AG09309 (cell line): Measurements from ENCODE around the gene C4orf54.

ENCODE experiments used
- DNase-seq: peaks from one replicate; pipeline ENCODE4 v3.0.0-alpha.2; 2010; ENCODE audit warnings: low read depth
- H3K4me3 ChIP-seq: 2 replicates; pipeline ENCODE4 v1.5.1; 2011; ENCODE audit warnings: mild to moderate bottlenecking, low read depth, low read length, moderate library complexity; ENCODE audit not compliant: control insufficient read depth
- TF ChIP-seq, protein P1 (sequence below): IDR thresholded peaks from 2 replicates; pipeline ENCODE4 v1.5.1; 2011; ENCODE audit warnings: mild to moderate bottlenecking, low read depth, low read length, inconsistent platforms; ENCODE audit not compliant: insufficient read depth, control insufficient read depth; ENCODE audit errors: missing control alignments

The C4orf54 gene

DNA sequence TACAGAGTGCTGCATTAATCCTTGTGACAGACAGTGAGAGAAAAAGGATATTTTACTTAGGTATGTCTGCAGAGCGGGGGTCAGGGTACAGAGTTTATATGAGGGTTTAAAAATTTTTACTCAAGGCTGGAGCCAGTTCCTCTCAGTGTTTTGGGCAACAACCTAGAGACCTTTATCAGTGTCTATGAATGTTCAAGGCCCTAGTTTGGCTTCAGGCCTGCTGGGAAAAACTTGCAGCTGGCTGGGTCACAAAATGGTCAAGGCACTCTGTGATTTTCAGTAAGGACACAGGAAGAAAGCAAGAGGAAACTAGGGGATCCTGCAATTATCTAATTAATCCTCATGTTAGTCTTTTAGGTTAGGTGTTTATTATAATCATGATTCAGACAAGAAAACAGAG is 10.8 kb upstream of the C4orf54 start:
- no peak for DNase-seq

DNA sequence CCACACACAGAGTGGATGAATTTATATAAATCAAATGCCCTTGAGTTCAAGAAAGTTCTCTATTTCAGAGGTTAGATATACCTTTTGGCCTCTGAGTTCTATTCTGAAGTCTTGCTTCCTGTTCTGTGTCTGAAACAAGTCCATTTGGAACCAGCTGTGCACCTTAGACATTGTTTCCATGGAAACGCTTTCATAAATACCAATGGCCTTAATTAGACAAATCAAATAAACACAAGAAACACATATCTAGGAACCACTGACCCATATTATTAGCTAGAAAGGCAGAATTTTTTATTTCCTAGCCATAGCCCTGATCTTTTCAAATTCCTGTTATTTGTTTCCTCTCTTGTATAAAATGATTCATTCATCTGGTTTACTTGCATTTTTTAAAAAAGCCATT is 8.4 kb upstream of the C4orf54 start:
- DNase-seq: no peak

More for the DNA sequence above, 10.8 kb upstream of the C4orf54 start:
- H3K4me3 ChIP-seq: no peak overlapping the region
- TF ChIP-seq, protein P1, sequence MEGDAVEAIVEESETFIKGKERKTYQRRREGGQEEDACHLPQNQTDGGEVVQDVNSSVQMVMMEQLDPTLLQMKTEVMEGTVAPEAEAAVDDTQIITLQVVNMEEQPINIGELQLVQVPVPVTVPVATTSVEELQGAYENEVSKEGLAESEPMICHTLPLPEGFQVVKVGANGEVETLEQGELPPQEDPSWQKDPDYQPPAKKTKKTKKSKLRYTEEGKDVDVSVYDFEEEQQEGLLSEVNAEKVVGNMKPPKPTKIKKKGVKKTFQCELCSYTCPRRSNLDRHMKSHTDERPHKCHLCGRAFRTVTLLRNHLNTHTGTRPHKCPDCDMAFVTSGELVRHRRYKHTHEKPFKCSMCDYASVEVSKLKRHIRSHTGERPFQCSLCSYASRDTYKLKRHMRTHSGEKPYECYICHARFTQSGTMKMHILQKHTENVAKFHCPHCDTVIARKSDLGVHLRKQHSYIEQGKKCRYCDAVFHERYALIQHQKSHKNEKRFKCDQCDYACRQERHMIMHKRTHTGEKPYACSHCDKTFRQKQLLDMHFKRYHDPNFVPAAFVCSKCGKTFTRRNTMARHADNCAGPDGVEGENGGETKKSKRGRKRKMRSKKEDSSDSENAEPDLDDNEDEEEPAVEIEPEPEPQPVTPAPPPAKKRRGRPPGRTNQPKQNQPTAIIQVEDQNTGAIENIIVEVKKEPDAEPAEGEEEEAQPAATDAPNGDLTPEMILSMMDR: no peak

DNA sequence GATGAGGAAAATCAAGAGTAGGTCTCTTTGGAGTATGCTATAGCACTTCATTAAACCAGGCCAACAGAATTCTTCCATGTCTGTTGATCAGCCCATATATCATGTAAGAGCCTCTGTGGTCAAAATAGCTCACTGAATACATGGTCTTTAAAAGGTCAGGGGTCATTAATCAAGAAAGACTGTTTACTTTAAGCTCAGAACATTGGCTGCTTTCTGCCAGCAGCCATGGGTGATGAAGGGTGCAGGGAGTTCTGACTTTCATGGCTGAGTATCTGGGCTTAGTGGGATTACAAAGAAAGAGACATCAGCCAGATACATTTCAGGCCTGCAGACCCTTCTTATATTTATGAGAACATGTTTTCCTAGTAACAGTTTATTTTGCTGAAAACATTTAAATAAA is 7.1 kb upstream of the C4orf54 start:
- no peak for DNase-seq

More for the DNA sequence above, 8.4 kb upstream of the C4orf54 start:
- TF ChIP-seq, protein P1: no peak
- H3K4me3 ChIP-seq: no peak overlapping the region

GRCh38 chr4:99661907-99662306 is 4.3 kb upstream of the C4orf54 start:
- DNase-seq: no peak
- H3K4me3 ChIP-seq: no peak overlapping the region
- TF ChIP-seq, protein P1: no peak

More for the DNA sequence above, 7.1 kb upstream of the C4orf54 start:
- H3K4me3 ChIP-seq: no peak overlapping the region
- TF ChIP-seq, protein P1: no peak

GRCh38 chr4:99658666-99659065 is 1.0 kb upstream of the C4orf54 start:
- TF ChIP-seq, protein P1: no peak
- DNase-seq: no peak
- H3K4me3 ChIP-seq: no peak overlapping the region

GRCh38 chr4:99655308-99656081 is 2.1 kb downstream of the C4orf54 start:
- TF ChIP-seq, protein P1: no peak
- DNase-seq: peak; percentile 3
- H3K4me3 ChIP-seq: no peak overlapping the region

DNA sequence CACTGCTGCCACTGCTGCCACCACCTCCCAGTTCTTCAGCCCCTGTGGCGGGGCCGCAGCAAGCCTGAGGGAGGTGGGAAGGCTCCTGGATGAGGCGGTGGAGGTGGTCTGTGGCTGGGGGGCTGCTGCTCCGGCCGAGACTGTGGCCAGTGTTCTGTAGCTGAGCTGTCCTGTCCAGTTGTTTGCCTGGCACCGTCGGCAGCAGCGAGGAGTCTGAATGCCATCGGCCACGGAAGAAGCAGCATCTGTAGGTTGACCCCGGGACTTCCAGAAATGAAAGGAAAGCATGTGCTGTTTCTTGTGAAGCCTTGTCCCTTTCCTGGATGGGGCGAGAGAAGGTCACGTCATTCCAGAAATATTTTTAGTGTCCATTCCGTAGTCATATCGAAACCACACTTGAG is 3.3 kb downstream of the C4orf54 start:
- no peak overlapping the region; the same call in 1 of the 2 replicates for H3K4me3 ChIP-seq
- DNase-seq: no peak
- TF ChIP-seq, protein P1: no peak
